ENCODE results near the gene CYP2B6.
"Not testable (repeated sequence)": the region's sequence is repeated elsewhere in the genome, so short reads cannot be mapped to it uniquely, and the experiment has no call there.

The CYP2B6 gene

GRCh38 chr19:40960780-40961179 lies 30.3 kb upstream of the CYP2B6 start:
- H3K27ac ChIP-seq (ENCODE audit: low read length), result no peak overlapping the region
- H3K4me2 ChIP-seq (ENCODE audit: insufficient read depth, low read length), result no peak overlapping the region
- H3K4me3 ChIP-seq (ENCODE audit: low read depth in 1 of 2, low read length in 2 of 2), result no peak overlapping the region
- no peaks in the 10 kb centered on the region for H3K79me2 ChIP-seq (ENCODE audit: insufficient read depth, low read length)
- DNase-seq (no peak), ATAC-seq (ENCODE audit: insufficient read depth, low read depth) (no peak)
- no peaks in the 10 kb centered on the region for H3K36me3 ChIP-seq (ENCODE audit: insufficient read depth, low read length)
- H3K4me1 ChIP-seq (ENCODE audit: insufficient read depth, low read length), result no peaks in the 10 kb centered on the region
- H2AFZ ChIP-seq (ENCODE audit: low read depth, low read length), result no peak overlapping the region
- no peaks in the 10 kb centered on the region for H4K20me1 ChIP-seq (ENCODE audit: insufficient read depth, low read length)
- no peak overlapping the region for H3K9ac ChIP-seq (ENCODE audit: low read depth, low read length)
- no peaks in the 10 kb centered on the region for H3K27me3 ChIP-seq (ENCODE audit: insufficient read depth, low read length, poor library complexity)
- H3K9me3 ChIP-seq (ENCODE audit: insufficient read depth, low read length, severe bottlenecking), result no peaks in the 10 kb centered on the region
- TF ChIP-seq EZH2 (IDR thresholded peaks at IDR 0.05; ENCODE audit: borderline replicate concordance, low read depth, low read length, severe bottlenecking) (no peak), CTCF (IDR thresholded peaks at IDR 0.05; ENCODE audit: borderline replicate concordance, extremely low read depth, low read length, poor library complexity, severe bottlenecking) (no peak)

GRCh38 chr19:40962460-40962961 lies 28.6 kb upstream of the CYP2B6 start:
- Histone ChIP-seq H3K4me1 (ENCODE audit: insufficient read depth, low read length) (no peaks in the 10 kb centered on the region), H3K9ac (ENCODE audit: low read depth, low read length) (no peak overlapping the region), H2AFZ (ENCODE audit: low read depth, low read length) (no peak overlapping the region), H3K4me2 (ENCODE audit: insufficient read depth, low read length) (no peak overlapping the region), H3K27me3 (ENCODE audit: insufficient read depth, low read length, poor library complexity) (no peaks in the 10 kb centered on the region), H3K79me2 (ENCODE audit: insufficient read depth, low read length) (no peaks in the 10 kb centered on the region), H3K9me3 (ENCODE audit: insufficient read depth, low read length, severe bottlenecking) (no peaks in the 10 kb centered on the region), H4K20me1 (ENCODE audit: insufficient read depth, low read length) (no peaks in the 10 kb centered on the region), H3K36me3 (ENCODE audit: insufficient read depth, low read length) (no peaks in the 10 kb centered on the region), H3K4me3 (ENCODE audit: low read depth in 1 of 2, low read length in 2 of 2) (no peak overlapping the region), H3K27ac (ENCODE audit: low read length) (no peak overlapping the region)
- no peak for ATAC-seq (ENCODE audit: insufficient read depth, low read depth)
- TF ChIP-seq EZH2 (IDR thresholded peaks at IDR 0.05; ENCODE audit: borderline replicate concordance, low read depth, low read length, severe bottlenecking), result no peak
- TF ChIP-seq CTCF (IDR thresholded peaks at IDR 0.05; ENCODE audit: borderline replicate concordance, extremely low read depth, low read length, poor library complexity, severe bottlenecking), result no peak
- no peak for DNase-seq

GRCh38 chr19:40964361-40964760 lies 26.7 kb upstream of the CYP2B6 start:
- not testable (repeated sequence) for DNase-seq; H3K36me3 ChIP-seq (ENCODE audit: insufficient read depth, low read length); ATAC-seq (ENCODE audit: insufficient read depth, low read depth); H3K9me3 ChIP-seq (ENCODE audit: insufficient read depth, low read length, severe bottlenecking); H3K4me2 ChIP-seq (ENCODE audit: insufficient read depth, low read length); H3K27ac ChIP-seq (ENCODE audit: low read length); H3K27me3 ChIP-seq (ENCODE audit: insufficient read depth, low read length, poor library complexity); H3K4me3 ChIP-seq (ENCODE audit: low read depth in 1 of 2, low read length in 2 of 2); H3K4me1 ChIP-seq (ENCODE audit: insufficient read depth, low read length); H2AFZ ChIP-seq (ENCODE audit: low read depth, low read length); H4K20me1 ChIP-seq (ENCODE audit: insufficient read depth, low read length); H3K9ac ChIP-seq (ENCODE audit: low read depth, low read length); H3K79me2 ChIP-seq (ENCODE audit: insufficient read depth, low read length)

- H3K4me2 ChIP-seq (ENCODE audit: insufficient read depth, low read length); H3K9me3 ChIP-seq (ENCODE audit: insufficient read depth, low read length, severe bottlenecking); H3K27ac ChIP-seq (ENCODE audit: low read length); H4K20me1 ChIP-seq (ENCODE audit: insufficient read depth, low read length); H3K79me2 ChIP-seq (ENCODE audit: insufficient read depth, low read length); H2AFZ ChIP-seq (ENCODE audit: low read depth, low read length); ATAC-seq (ENCODE audit: insufficient read depth, low read depth); H3K9ac ChIP-seq (ENCODE audit: low read depth, low read length); H3K27me3 ChIP-seq (ENCODE audit: insufficient read depth, low read length, poor library complexity); H3K4me3 ChIP-seq (ENCODE audit: low read depth in 1 of 2, low read length in 2 of 2); H3K36me3 ChIP-seq (ENCODE audit: insufficient read depth, low read length); DNase-seq: not testable (repeated sequence)
- H3K4me1 ChIP-seq (ENCODE audit: insufficient read depth, low read length), result peaks cover 14% of the 10 kb centered on the region
Measured at GRCh38 chr19:40965351-40965750, 25.7 kb upstream of the CYP2B6 start.

- not testable (repeated sequence) for ATAC-seq (ENCODE audit: insufficient read depth, low read depth); H2AFZ ChIP-seq (ENCODE audit: low read depth, low read length); H3K9me3 ChIP-seq (ENCODE audit: insufficient read depth, low read length, severe bottlenecking); H3K27me3 ChIP-seq (ENCODE audit: insufficient read depth, low read length, poor library complexity); H3K27ac ChIP-seq (ENCODE audit: low read length); H4K20me1 ChIP-seq (ENCODE audit: insufficient read depth, low read length); H3K9ac ChIP-seq (ENCODE audit: low read depth, low read length); DNase-seq; H3K4me3 ChIP-seq (ENCODE audit: low read depth in 1 of 2, low read length in 2 of 2); H3K36me3 ChIP-seq (ENCODE audit: insufficient read depth, low read length); H3K79me2 ChIP-seq (ENCODE audit: insufficient read depth, low read length); H3K4me2 ChIP-seq (ENCODE audit: insufficient read depth, low read length)
- peaks cover 23% of the 10 kb centered on the region for H3K4me1 ChIP-seq (ENCODE audit: insufficient read depth, low read length)
Measured at GRCh38 chr19:40966591-40966990, 24.5 kb upstream of the CYP2B6 start.

- H3K79me2 ChIP-seq (ENCODE audit: insufficient read depth, low read length); ATAC-seq (ENCODE audit: insufficient read depth, low read depth); H4K20me1 ChIP-seq (ENCODE audit: insufficient read depth, low read length); H3K4me2 ChIP-seq (ENCODE audit: insufficient read depth, low read length); DNase-seq; H3K4me3 ChIP-seq (ENCODE audit: low read depth in 1 of 2, low read length in 2 of 2); H3K9me3 ChIP-seq (ENCODE audit: insufficient read depth, low read length, severe bottlenecking); H3K27ac ChIP-seq (ENCODE audit: low read length); H3K27me3 ChIP-seq (ENCODE audit: insufficient read depth, low read length, poor library complexity); H3K36me3 ChIP-seq (ENCODE audit: insufficient read depth, low read length); H2AFZ ChIP-seq (ENCODE audit: low read depth, low read length); H3K9ac ChIP-seq (ENCODE audit: low read depth, low read length): not testable (repeated sequence)
- peaks cover 23% of the 10 kb centered on the region for H3K4me1 ChIP-seq (ENCODE audit: insufficient read depth, low read length)
Measured at GRCh38 chr19:40968065-40968464, 23.0 kb upstream of the CYP2B6 start.

GRCh38 chr19:40969721-40970120 lies 21.4 kb upstream of the CYP2B6 start:
- not testable (repeated sequence) for H3K27ac ChIP-seq (ENCODE audit: low read length); H3K4me2 ChIP-seq (ENCODE audit: insufficient read depth, low read length); H3K9ac ChIP-seq (ENCODE audit: low read depth, low read length); H3K4me3 ChIP-seq (ENCODE audit: low read depth in 1 of 2, low read length in 2 of 2); H3K27me3 ChIP-seq (ENCODE audit: insufficient read depth, low read length, poor library complexity); H3K79me2 ChIP-seq (ENCODE audit: insufficient read depth, low read length); H2AFZ ChIP-seq (ENCODE audit: low read depth, low read length); H3K9me3 ChIP-seq (ENCODE audit: insufficient read depth, low read length, severe bottlenecking); DNase-seq; ATAC-seq (ENCODE audit: insufficient read depth, low read depth); H4K20me1 ChIP-seq (ENCODE audit: insufficient read depth, low read length); H3K36me3 ChIP-seq (ENCODE audit: insufficient read depth, low read length)
- peaks cover 23% of the 10 kb centered on the region for H3K4me1 ChIP-seq (ENCODE audit: insufficient read depth, low read length)
